H9 (cell line): ENCODE results near the gene PDX1. TPM values are rescaled to one million over a fixed set of nuclear protein-coding genes. Genes with fewer than 3 reads are reported as not detected.

ENCODE experiments used
- DNase-seq: peaks from one replicate; pipeline ENCODE4 v3.0.0-alpha.2; 2017
- H2AFZ ChIP-seq: one replicate; pipeline ENCODE4 v1.6.1; 2013; ENCODE audit warnings: mild to moderate bottlenecking, low read length, control low read depth, moderate library complexity
- H2AK5ac ChIP-seq: 2 replicates; pipeline ENCODE4 v1.6.1; 2013; ENCODE audit warnings: low read length, control low read depth, mixed read lengths; ENCODE audit not compliant: insufficient read length
- H2BK120ac ChIP-seq: one replicate; pipeline ENCODE4 v1.6.1; 2013; ENCODE audit warnings: low read depth, mild to moderate bottlenecking, low read length, control low read depth, inconsistent platforms; ENCODE audit not compliant: poor library complexity, severe bottlenecking
- H2BK12ac ChIP-seq: 2 replicates; pipeline ENCODE4 v1.6.1; 2013; ENCODE audit warnings: low read length, control low read depth, mixed read lengths, low read depth; ENCODE audit not compliant: insufficient read length
- H2BK15ac ChIP-seq: 2 replicates; pipeline ENCODE4 v1.6.1; 2013; ENCODE audit warnings: low read depth, low read length, control low read depth
- H2BK20ac ChIP-seq: one replicate; pipeline ENCODE4 v1.6.1; 2013; ENCODE audit warnings: low read depth, mild to moderate bottlenecking, low read length, control low read depth, inconsistent platforms; ENCODE audit not compliant: poor library complexity, severe bottlenecking
- H2BK5ac ChIP-seq: 2 replicates; pipeline ENCODE4 v1.6.1; 2013; ENCODE audit warnings: low read length, control low read depth, mixed read lengths; ENCODE audit not compliant: insufficient read length
- H3K14ac ChIP-seq: 2 replicates; pipeline ENCODE4 v1.6.1; 2013; ENCODE audit warnings: low read length, control low read depth; ENCODE audit not compliant: insufficient read depth
- H3K18ac ChIP-seq: 2 replicates; pipeline ENCODE4 v1.6.1; 2013; ENCODE audit warnings: low read depth, mild to moderate bottlenecking, mixed read lengths, low read length, control low read depth; ENCODE audit not compliant: insufficient read length
- H3K23ac ChIP-seq: 2 replicates; pipeline ENCODE4 v1.6.1; 2013; ENCODE audit warnings: low read length, control low read depth, mixed read lengths, low read depth; ENCODE audit not compliant: insufficient read length
- H3K23me2 ChIP-seq: 2 replicates; pipeline ENCODE4 v1.6.1; 2013; ENCODE audit warnings: low read depth, mild to moderate bottlenecking, mixed read lengths, low read length, control low read depth; ENCODE audit not compliant: insufficient read length, poor library complexity, severe bottlenecking
- H3K27ac ChIP-seq: 2 replicates; pipeline ENCODE4 v1.5.1; 2013; ENCODE audit warnings: low read length, control low read depth, mixed read lengths, low read depth; ENCODE audit not compliant: insufficient read length
- H3K27me3 ChIP-seq: 2 replicates; pipeline ENCODE4 v1.6.1; 2013; ENCODE audit warnings: low read length, control low read depth, inconsistent platforms; ENCODE audit not compliant: insufficient read depth
- H3K4ac ChIP-seq: 2 replicates; pipeline ENCODE4 v1.6.1; 2013; ENCODE audit warnings: low read depth, mild to moderate bottlenecking, control low read depth, inconsistent platforms, low read length, moderate library complexity
- H3K4me1 ChIP-seq: 2 replicates; pipeline ENCODE4 v1.6.1; 2013; ENCODE audit warnings: low read length, control low read depth, inconsistent platforms; ENCODE audit not compliant: insufficient read depth
- H3K4me2 ChIP-seq: 2 replicates; pipeline ENCODE4 v1.6.1; 2013; ENCODE audit warnings: low read length, control low read depth, mixed read lengths; ENCODE audit not compliant: insufficient read length, insufficient read depth
- H3K56ac ChIP-seq: 2 replicates; pipeline ENCODE4 v1.6.1; 2013; ENCODE audit warnings: low read depth, mild to moderate bottlenecking, mixed read lengths, low read length, control low read depth; ENCODE audit not compliant: insufficient read length
- H3K79me1 ChIP-seq: 2 replicates; pipeline ENCODE4 v1.6.1; 2013; ENCODE audit warnings: low read depth, mild to moderate bottlenecking, moderate library complexity, low read length, control low read depth, inconsistent platforms; ENCODE audit not compliant: insufficient read depth, poor library complexity, severe bottlenecking
- H3K79me2 ChIP-seq: 2 replicates; pipeline ENCODE4 v1.6.1; 2013; ENCODE audit warnings: low read length, control low read depth, inconsistent platforms; ENCODE audit not compliant: insufficient read depth
- H3K9ac ChIP-seq: 2 replicates; pipeline ENCODE4 v1.6.1; 2013; ENCODE audit warnings: low read length, control low read depth, mixed read lengths; ENCODE audit not compliant: insufficient read length; ENCODE audit errors: extremely low read depth
- H3K9me3 ChIP-seq: one replicate; pipeline ENCODE4 v1.6.1; 2013; ENCODE audit warnings: low read depth, low read length, inconsistent platforms; ENCODE audit not compliant: control insufficient read depth
- H3T11ph ChIP-seq: one replicate; pipeline ENCODE4 v1.6.1; 2013; ENCODE audit warnings: mild to moderate bottlenecking, low read length, control low read depth, inconsistent platforms
- H4K20me1 ChIP-seq: one replicate; pipeline ENCODE4 v1.6.1; 2013; ENCODE audit not compliant: control insufficient read depth, insufficient read length, insufficient read depth
- H4K5ac ChIP-seq: 2 replicates; pipeline ENCODE4 v1.6.1; 2013; ENCODE audit warnings: low read depth, mild to moderate bottlenecking, mixed read lengths, low read length, control low read depth; ENCODE audit not compliant: insufficient read length
- H4K8ac ChIP-seq: replicated peaks from 2 replicates; pipeline ENCODE4 v1.6.1; 2013; ENCODE audit warnings: low read length, control low read depth, mixed read lengths, low read depth; ENCODE audit not compliant: insufficient read length
- H4K91ac ChIP-seq: 2 replicates; pipeline ENCODE4 v1.6.1; 2013; ENCODE audit warnings: low read depth, mild to moderate bottlenecking, moderate library complexity, mixed read lengths, low read length, control low read depth; ENCODE audit not compliant: insufficient read length
- H3K27ac Mint-ChIP-seq, 3 experiments: 2 replicates in 2 of 3; 3 replicates in 1 of 3; pipeline ENCODE4 v1.8.0; 2020 to 2021; ENCODE audit warnings: mixed read lengths in 3 of 3, mild to moderate bottlenecking in 1 of 3, moderate library complexity in 1 of 3
- H3K27me3 Mint-ChIP-seq: 2 replicates; pipeline ENCODE4 v1.8.0; 2021; ENCODE audit warnings: low read depth, mild to moderate bottlenecking, moderate library complexity, mixed read lengths
- H3K36me3 Mint-ChIP-seq, 3 experiments: 2 replicates in 2 of 3; 3 replicates in 1 of 3; pipeline ENCODE4 v1.8.0; 2020 to 2021; ENCODE audit warnings: low read depth in 3 of 3, mixed read lengths in 3 of 3; ENCODE audit not compliant: insufficient read depth in 1 of 3
- H3K4me1 Mint-ChIP-seq, 2 experiments: 2 replicates each; pipeline ENCODE4 v1.8.0; 2020; ENCODE audit warnings: mixed read lengths in 2 of 2
- H3K4me3 Mint-ChIP-seq, 2 experiments: 2 replicates in 1 of 2; 3 replicates in 1 of 2; pipeline ENCODE4 v1.8.0; 2020 to 2021; ENCODE audit warnings: mild to moderate bottlenecking in 2 of 2, mixed read lengths in 2 of 2, moderate library complexity in 1 of 2
- H3K9me3 Mint-ChIP-seq, 2 experiments: 2 replicates in 1 of 2; 3 replicates in 1 of 2; pipeline ENCODE4 v1.8.0; 2020; ENCODE audit warnings: mild to moderate bottlenecking in 2 of 2, mixed read lengths in 2 of 2, moderate library complexity in 1 of 2
- WGBS: extraction: QIAGEN DNeasy Blood & Tissue Kit; methylation state at CpG from one replicate; pipeline ENCODE4 v1.1.7; 2013; ENCODE audit warnings: missing lambda C conversion rate, low lambda C conversion rate, mixed read lengths; ENCODE audit not compliant: insufficient read length; ENCODE audit errors: extremely low coverage; 5-methylcytosine and 5-hydroxymethylcytosine counted together
- total RNA-seq: library from RNA; stranded (reverse); gene quantifications from 2 replicates; pipeline ENCODE4 v1.2.1, GENCODE V29; 2021
- TF ChIP-seq, protein P1 (sequence below): fragments of 200-600 bp; sonication (generic); conservative IDR thresholded peaks from 3 replicates; pipeline ENCODE4 v1.8.0; 2021; ENCODE audit warnings: antibody characterized with exemption, mild to moderate bottlenecking

Gene PDX1
- total RNA-seq, 1 experiment from 2014 or later = not detected

- TF ChIP-seq, protein P1, sequence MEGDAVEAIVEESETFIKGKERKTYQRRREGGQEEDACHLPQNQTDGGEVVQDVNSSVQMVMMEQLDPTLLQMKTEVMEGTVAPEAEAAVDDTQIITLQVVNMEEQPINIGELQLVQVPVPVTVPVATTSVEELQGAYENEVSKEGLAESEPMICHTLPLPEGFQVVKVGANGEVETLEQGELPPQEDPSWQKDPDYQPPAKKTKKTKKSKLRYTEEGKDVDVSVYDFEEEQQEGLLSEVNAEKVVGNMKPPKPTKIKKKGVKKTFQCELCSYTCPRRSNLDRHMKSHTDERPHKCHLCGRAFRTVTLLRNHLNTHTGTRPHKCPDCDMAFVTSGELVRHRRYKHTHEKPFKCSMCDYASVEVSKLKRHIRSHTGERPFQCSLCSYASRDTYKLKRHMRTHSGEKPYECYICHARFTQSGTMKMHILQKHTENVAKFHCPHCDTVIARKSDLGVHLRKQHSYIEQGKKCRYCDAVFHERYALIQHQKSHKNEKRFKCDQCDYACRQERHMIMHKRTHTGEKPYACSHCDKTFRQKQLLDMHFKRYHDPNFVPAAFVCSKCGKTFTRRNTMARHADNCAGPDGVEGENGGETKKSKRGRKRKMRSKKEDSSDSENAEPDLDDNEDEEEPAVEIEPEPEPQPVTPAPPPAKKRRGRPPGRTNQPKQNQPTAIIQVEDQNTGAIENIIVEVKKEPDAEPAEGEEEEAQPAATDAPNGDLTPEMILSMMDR = no peak
- H3K79me2 ChIP-seq = no peaks in the 10 kb centered on the region
- H3K9me3 Mint-ChIP-seq = peaks cover 7 to 24% of the 10 kb centered on the region in 2 experiments
Observed at GRCh38 chr13:27972478-27972820, 52.6 kb downstream of the PDX1 start.

More at GRCh38 chr13:27972478-27972820, 52.6 kb downstream of the PDX1 start:
- H3K4ac ChIP-seq = no peak overlapping the region
- WGBS = no CpG with 5 or more reads among the region's 2 CpGs
- no peak for DNase-seq
- no peak overlapping the region for H3K27ac ChIP-seq
- H4K20me1 ChIP-seq = peaks cover 4% of the 10 kb centered on the region
- no peak overlapping the region for H3T11ph ChIP-seq
- no peak overlapping the region for H2BK15ac ChIP-seq
- H2BK5ac ChIP-seq = no peak overlapping the region
- no peak overlapping the region for H2BK12ac ChIP-seq
- H3K23ac ChIP-seq = no peak overlapping the region
- peaks cover 24 to 32% of the 10 kb centered on the region in 2 experiments for H3K4me1 Mint-ChIP-seq
- no peak overlapping the region for H4K5ac ChIP-seq
- H2AK5ac ChIP-seq = no peak overlapping the region
- H3K9me3 ChIP-seq = no peaks in the 10 kb centered on the region
- peaks cover 100% of the 10 kb centered on the region for H3K27me3 Mint-ChIP-seq
- H3K18ac ChIP-seq = no peak overlapping the region
- no peak overlapping the region for H3K14ac ChIP-seq
- H3K9ac ChIP-seq = no peak overlapping the region
- no peak overlapping the region for H3K4me2 ChIP-seq
- no peak overlapping the region for H3K56ac ChIP-seq
- H3K79me1 ChIP-seq = no peaks in the 10 kb centered on the region
- H2BK20ac ChIP-seq = no peak overlapping the region
- H3K4me3 Mint-ChIP-seq = no peak overlapping the region
- peaks cover 9% of the 10 kb centered on the region for H3K4me1 ChIP-seq
- H3K27ac Mint-ChIP-seq = no peak overlapping the region
- no peak overlapping the region for H4K91ac ChIP-seq
- no peaks in the 10 kb centered on the region for H3K23me2 ChIP-seq
- H2BK120ac ChIP-seq = no peak overlapping the region
- H3K27me3 ChIP-seq = peaks cover 99% of the 10 kb centered on the region
- H2AFZ ChIP-seq = no peak overlapping the region
- no peak overlapping the region for H4K8ac ChIP-seq
- no peaks in the 10 kb centered on the region for H3K36me3 Mint-ChIP-seq
